Measurements from ENCODE around the gene BCL11B. TPM values are rescaled to one million over a fixed set of nuclear protein-coding genes. Genes with fewer than 3 reads are reported as not detected.

The BCL11B gene
- total RNA-seq, 1 donor from 2014 or later = 0.23 TPM

- DNase-seq (ENCODE audit: low read depth) = no peak
- TF ChIP-seq, protein P1, sequence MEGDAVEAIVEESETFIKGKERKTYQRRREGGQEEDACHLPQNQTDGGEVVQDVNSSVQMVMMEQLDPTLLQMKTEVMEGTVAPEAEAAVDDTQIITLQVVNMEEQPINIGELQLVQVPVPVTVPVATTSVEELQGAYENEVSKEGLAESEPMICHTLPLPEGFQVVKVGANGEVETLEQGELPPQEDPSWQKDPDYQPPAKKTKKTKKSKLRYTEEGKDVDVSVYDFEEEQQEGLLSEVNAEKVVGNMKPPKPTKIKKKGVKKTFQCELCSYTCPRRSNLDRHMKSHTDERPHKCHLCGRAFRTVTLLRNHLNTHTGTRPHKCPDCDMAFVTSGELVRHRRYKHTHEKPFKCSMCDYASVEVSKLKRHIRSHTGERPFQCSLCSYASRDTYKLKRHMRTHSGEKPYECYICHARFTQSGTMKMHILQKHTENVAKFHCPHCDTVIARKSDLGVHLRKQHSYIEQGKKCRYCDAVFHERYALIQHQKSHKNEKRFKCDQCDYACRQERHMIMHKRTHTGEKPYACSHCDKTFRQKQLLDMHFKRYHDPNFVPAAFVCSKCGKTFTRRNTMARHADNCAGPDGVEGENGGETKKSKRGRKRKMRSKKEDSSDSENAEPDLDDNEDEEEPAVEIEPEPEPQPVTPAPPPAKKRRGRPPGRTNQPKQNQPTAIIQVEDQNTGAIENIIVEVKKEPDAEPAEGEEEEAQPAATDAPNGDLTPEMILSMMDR (conservative IDR thresholded peaks at IDR 0.05; ENCODE audit: low read depth, low read length) = no peak
- no peak overlapping the region for H3K4me3 ChIP-seq (ENCODE audit: low read depth, low read length)
Observed at GRCh38 chr14:99309220-99309766, 37.3 kb upstream of the BCL11B start.

DNA sequence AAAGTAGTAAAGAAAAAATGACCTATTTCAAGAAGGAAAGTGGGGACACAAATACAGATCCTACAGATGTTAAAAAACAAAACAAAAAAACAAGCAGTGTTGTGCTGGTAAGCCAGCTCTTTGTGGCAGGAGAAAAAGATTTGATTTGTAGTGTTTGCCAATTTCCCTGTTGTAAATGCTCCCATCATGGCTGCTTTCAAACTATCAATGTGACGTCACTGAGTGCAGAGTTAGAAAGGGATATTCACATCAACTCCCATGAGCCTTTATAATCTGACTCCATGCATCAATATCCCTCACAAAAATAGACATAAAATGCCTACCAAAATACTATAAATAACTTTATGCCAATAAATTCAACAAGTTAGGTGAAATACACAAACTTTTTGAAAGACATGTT, 32.2 kb upstream of the BCL11B start:
- TF ChIP-seq, protein P1 (conservative IDR thresholded peaks at IDR 0.05; ENCODE audit: low read depth, low read length) = no peak
- no peak overlapping the region for H3K4me3 ChIP-seq (ENCODE audit: low read depth, low read length)
- no peak for DNase-seq (ENCODE audit: low read depth)

DNA sequence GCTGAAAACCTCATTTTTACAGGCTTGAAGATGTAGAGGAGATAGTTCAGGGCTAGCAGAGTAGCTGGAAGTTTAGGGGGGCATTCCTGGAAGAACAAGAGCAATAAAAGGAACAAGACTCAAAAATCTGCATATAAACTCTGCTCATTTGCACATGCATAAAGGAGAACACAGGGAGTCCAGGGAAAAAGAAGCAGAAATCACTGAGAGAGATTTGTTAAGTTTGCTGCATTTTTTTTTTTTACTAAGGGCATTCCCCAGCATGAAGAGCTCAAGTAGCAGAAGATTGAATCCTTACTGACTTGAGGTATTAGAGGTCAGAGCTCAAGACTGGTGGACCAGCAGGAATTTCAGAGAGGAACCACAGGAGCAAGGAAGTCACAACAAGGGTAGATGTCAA, 28.2 kb upstream of the BCL11B start:
- no peak for DNase-seq (ENCODE audit: low read depth)
- H3K4me3 ChIP-seq (ENCODE audit: low read depth, low read length) = no peak overlapping the region
- TF ChIP-seq, protein P1 (conservative IDR thresholded peaks at IDR 0.05; ENCODE audit: low read depth, low read length) = no peak

GRCh38 chr14:99296517-99296916, 24.5 kb upstream of the BCL11B start:
- H3K4me3 ChIP-seq (ENCODE audit: low read depth, low read length) = no peak overlapping the region
- no peak for DNase-seq (ENCODE audit: low read depth)

DNA sequence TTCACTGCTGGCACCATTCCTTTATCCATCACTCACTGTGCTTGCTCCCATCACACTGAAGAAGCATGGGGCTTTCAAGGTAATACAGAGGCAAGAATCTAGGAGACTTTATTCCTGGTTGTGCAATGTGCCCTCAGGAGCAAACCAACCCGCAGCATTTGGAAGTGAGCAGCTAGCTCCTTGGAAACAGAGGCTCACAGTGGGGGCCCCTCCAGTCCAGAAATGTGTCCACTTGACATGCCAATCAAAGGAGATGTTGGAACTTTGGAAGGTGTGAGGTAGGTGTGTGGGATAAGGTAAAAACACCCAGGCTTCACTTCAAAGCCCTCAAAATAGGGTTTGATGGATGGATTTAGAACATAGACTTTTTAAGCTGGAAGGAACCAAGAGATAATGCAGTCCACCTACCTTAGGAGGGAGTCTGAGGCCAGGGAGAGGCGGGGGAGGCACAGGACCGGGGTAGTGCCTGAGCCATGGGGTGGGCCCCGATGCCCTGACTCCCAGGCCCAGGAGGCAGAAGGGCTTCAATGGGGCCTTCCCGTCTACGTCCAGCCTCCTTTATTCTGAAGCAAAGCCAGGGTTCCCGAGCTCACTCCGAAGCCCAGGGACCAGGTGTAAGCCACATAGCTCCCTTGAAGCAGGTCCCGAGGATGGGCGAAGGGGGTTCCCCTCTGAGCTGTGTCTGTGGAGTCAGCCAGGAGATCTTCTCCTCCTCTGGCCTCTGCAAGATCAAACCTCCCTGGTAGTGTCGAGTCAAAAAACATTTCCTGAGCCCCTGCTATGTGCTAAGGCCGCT, 17.6 kb upstream of the BCL11B start:
- DNase-seq (ENCODE audit: low read depth) = no peak
- no peak overlapping the region for H3K4me3 ChIP-seq (ENCODE audit: low read depth, low read length)
- TF ChIP-seq, protein P1 (conservative IDR thresholded peaks at IDR 0.05; ENCODE audit: low read depth, low read length) = no peak

More at GRCh38 chr14:99296517-99296916, 24.5 kb upstream of the BCL11B start:
- TF ChIP-seq, protein P1 (conservative IDR thresholded peaks at IDR 0.05; ENCODE audit: low read depth, low read length) = no peak

- TF ChIP-seq, protein P1 (conservative IDR thresholded peaks at IDR 0.05; ENCODE audit: low read depth, low read length) = no peak
- DNase-seq (ENCODE audit: low read depth) = no peak
- H3K4me3 ChIP-seq (ENCODE audit: low read depth, low read length) = no peak overlapping the region
Observed at GRCh38 chr14:99288948-99289347, 17.0 kb upstream of the BCL11B start.
